ENCODE measurements around the gene HOPX.

- TF ChIP-seq POLR2A (IDR thresholded peaks at IDR 0.05) (no peak), CTCF (IDR thresholded peaks at IDR 0.05) (no peak), POLR2AphosphoS5 (IDR thresholded peaks at IDR 0.05) (no peak)
These were observed 27.1 kb upstream of the HOPX start for GRCh38 chr4:56708146-56708545.
